ENCODE data around the gene MCC. TPM values are rescaled to one million over a fixed set of nuclear protein-coding genes. Genes with fewer than 3 reads are reported as not detected.

The MCC gene
- total RNA-seq, 2 experiments from 2014 or later = 0.25 TPM; not detected in 1

DNA sequence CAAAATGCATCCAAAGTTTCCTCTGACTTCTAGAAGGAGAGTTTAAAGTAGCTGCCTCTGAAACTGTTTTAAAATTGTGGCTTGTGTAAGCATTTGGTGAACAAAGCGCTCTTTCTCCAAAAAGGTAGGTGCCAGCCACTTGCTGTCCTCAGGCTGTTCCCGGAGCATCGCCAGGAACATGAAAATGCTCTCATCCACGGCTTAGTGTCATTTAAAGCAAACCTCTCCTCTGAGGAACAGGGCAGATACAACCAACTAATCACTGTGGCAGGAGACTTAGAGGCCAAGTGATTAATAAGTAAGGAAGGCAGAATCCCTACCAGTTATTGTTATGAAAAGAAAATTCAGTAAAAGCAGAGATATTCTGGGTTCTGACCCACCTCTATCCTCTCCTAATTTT is 346.1 kb downstream of the MCC start:
- Histone ChIP-seq H3K4me1 (ENCODE audit: insufficient read depth, low read length, poor library complexity, severe bottlenecking) (no peaks in the 10 kb centered on the region), H2AFZ (ENCODE audit: low read length) (no peak overlapping the region), H4K20me1 (ENCODE audit: insufficient read depth, low read length) (no peaks in the 10 kb centered on the region), H3K27ac (ENCODE audit: low read depth, low read length, poor library complexity, severe bottlenecking) (no peak overlapping the region), H3K4me2 (ENCODE audit: low read length) (no peak overlapping the region), H3K79me2 (ENCODE audit: insufficient read depth, low read depth, low read length) (no peaks in the 10 kb centered on the region), H3K36me3 (ENCODE audit: insufficient read depth, low read length) (no peaks in the 10 kb centered on the region), H3K9me2 (ENCODE audit: insufficient read depth, low read length) (no peaks in the 10 kb centered on the region), H3K4me3 (ENCODE audit: low read depth, low read length, poor library complexity, severe bottlenecking) (no peak overlapping the region), H3K9me3 (ENCODE audit: low read length) (no peaks in the 10 kb centered on the region)
- intact Hi-C loops (cut with micrococcal nuclease; ENCODE audit: unreplicated experiment) = no loop called here
- no peak for DNase-seq (ENCODE audit: low spot score)
- ChIA-PET POLR2A (interaction anchor here (0.7 to 1.2 kb wide), 2 partner anchors 57 to 146 kb away, joined by 3 read pairs; no protein-coding TSS in a partner anchor), CTCF (ENCODE audit: unreplicated experiment) (no interaction called here)
- BruUV-seq (replicated peaks) = no TSS peak
- TF ChIP-seq, protein P1, sequence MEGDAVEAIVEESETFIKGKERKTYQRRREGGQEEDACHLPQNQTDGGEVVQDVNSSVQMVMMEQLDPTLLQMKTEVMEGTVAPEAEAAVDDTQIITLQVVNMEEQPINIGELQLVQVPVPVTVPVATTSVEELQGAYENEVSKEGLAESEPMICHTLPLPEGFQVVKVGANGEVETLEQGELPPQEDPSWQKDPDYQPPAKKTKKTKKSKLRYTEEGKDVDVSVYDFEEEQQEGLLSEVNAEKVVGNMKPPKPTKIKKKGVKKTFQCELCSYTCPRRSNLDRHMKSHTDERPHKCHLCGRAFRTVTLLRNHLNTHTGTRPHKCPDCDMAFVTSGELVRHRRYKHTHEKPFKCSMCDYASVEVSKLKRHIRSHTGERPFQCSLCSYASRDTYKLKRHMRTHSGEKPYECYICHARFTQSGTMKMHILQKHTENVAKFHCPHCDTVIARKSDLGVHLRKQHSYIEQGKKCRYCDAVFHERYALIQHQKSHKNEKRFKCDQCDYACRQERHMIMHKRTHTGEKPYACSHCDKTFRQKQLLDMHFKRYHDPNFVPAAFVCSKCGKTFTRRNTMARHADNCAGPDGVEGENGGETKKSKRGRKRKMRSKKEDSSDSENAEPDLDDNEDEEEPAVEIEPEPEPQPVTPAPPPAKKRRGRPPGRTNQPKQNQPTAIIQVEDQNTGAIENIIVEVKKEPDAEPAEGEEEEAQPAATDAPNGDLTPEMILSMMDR (conservative IDR thresholded peaks at IDR 0.05; ENCODE audit: low read length) = no peak
- no peak for TF ChIP-seq EZH2phosphoT487 (IDR thresholded peaks at IDR 0.05; ENCODE audit: borderline replicate concordance, low read depth, low read length)

DNA sequence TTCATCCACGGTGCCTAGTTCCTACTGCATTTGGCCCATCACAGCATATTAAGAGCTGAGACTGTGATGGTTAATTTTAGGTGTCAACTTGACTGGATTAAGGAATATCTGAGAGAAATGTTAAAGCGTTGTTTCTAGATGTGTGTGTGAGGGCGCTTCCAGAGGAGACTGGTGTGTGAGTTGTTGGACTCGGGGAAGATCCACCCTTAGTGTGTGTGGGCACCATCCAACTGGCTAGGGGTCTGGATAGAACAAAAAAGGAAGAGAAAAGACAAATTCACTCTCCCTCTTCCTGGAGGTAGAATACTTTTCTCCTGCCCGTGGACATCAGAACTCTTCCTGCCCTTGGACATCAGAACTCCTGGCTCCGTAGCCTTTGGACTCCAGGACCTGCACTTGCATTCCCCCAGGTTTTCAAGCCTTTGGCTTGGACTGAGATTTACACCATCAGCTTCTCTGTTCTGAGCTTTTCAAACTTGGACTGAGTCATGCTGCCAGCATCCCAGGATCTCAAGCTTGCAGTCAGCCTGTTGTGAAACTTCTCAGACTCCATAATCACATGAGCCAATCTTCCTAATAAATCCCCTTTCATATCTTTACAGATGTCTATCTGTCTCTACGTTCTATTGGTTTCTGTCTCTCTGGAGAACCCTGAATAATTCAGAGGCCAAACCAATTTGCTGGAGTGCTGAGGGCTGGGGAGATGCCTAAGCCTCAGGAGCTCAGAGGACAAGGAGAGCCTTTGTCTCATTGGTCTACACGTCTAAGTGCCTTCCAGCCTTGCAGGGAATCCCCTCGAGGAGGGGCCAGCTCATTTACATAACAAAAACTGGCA is 347.2 kb downstream of the MCC start:
- H2AFZ ChIP-seq (ENCODE audit: low read length) = no peak overlapping the region
- DNase-seq (ENCODE audit: low spot score) = no peak
- no TSS peak for BruUV-seq (replicated peaks)
- intact Hi-C loops (cut with micrococcal nuclease; ENCODE audit: unreplicated experiment) = loop anchor here (1.0 kb wide), 1 partner anchor 47 kb away; no protein-coding TSS in a partner anchor
- no peaks in the 10 kb centered on the region for H3K9me2 ChIP-seq (ENCODE audit: insufficient read depth, low read length)
- H3K36me3 ChIP-seq (ENCODE audit: insufficient read depth, low read length) = no peaks in the 10 kb centered on the region
- H4K20me1 ChIP-seq (ENCODE audit: insufficient read depth, low read length) = no peaks in the 10 kb centered on the region
- CTCF ChIA-PET (ENCODE audit: unreplicated experiment) = no interaction called here
- POLR2A ChIA-PET = interaction anchor here (0.6 to 1.2 kb wide), 4 partner anchors 51 to 545 kb away, joined by 3 to 5 read pairs (median 4); no protein-coding TSS in a partner anchor
- H3K27ac ChIP-seq (ENCODE audit: low read depth, low read length, poor library complexity, severe bottlenecking) = no peak overlapping the region
- no peak overlapping the region for H3K4me3 ChIP-seq (ENCODE audit: low read depth, low read length, poor library complexity, severe bottlenecking)
- H3K79me2 ChIP-seq (ENCODE audit: insufficient read depth, low read depth, low read length) = no peaks in the 10 kb centered on the region
- H3K9me3 ChIP-seq (ENCODE audit: low read length) = no peaks in the 10 kb centered on the region
- no peak for TF ChIP-seq EZH2phosphoT487 (IDR thresholded peaks at IDR 0.05; ENCODE audit: borderline replicate concordance, low read depth, low read length)
- TF ChIP-seq, protein P1 (conservative IDR thresholded peaks at IDR 0.05; ENCODE audit: low read length) = no peak
- H3K4me2 ChIP-seq (ENCODE audit: low read length) = no peak overlapping the region
- H3K4me1 ChIP-seq (ENCODE audit: insufficient read depth, low read length, poor library complexity, severe bottlenecking) = no peaks in the 10 kb centered on the region
